Brain microvascular endothelial cell (primary cell): ENCODE measurements around the gene ZG16.
"Not testable (repeated sequence)": the region's sequence is repeated elsewhere in the genome, so short reads cannot be mapped to it uniquely, and the experiment has no call there.

ENCODE experiments used
- DNase-seq: peaks from one replicate; pipeline ENCODE4 v3.0.0-alpha.2; 2020
- H3K27ac ChIP-seq: fragments of 250-450 bp; sonication (Bioruptor Pico); 2 replicates; pipeline ENCODE4 v1.5.1; 2020; ENCODE audit warnings: mild to moderate bottlenecking, moderate library complexity
- H3K27me3 ChIP-seq: fragments of 250-450 bp; sonication (Bioruptor Pico); replicated peaks from 2 replicates; pipeline ENCODE4 v1.5.1; 2020; ENCODE audit warnings: mild to moderate bottlenecking
- H3K36me3 ChIP-seq: fragments of 250-450 bp; sonication (Bioruptor Pico); replicated peaks from 2 replicates; pipeline ENCODE4 v1.5.1; 2020; ENCODE audit warnings: mild to moderate bottlenecking
- H3K4me3 ChIP-seq: 2 replicates; pipeline ENCODE4 v1.5.1; 2011; ENCODE audit warnings: low read depth, mild to moderate bottlenecking, control low read depth, low read length, moderate library complexity
- CTCF ChIP-seq: IDR thresholded peaks from 2 replicates; pipeline ENCODE4 v1.5.1; 2011; ENCODE audit warnings: low read depth, mild to moderate bottlenecking, moderate library complexity, low read length, control low read depth, inconsistent platforms; ENCODE audit errors: missing control alignments
- in situ Hi-C: cut with HindIII; loops from 2 replicates; pipeline ENCODE4 v1.10.0; 2017; ENCODE audit warnings: low sequenced_read_pairs, low pct_ligation_motif_present

ZG16 gene

DNA sequence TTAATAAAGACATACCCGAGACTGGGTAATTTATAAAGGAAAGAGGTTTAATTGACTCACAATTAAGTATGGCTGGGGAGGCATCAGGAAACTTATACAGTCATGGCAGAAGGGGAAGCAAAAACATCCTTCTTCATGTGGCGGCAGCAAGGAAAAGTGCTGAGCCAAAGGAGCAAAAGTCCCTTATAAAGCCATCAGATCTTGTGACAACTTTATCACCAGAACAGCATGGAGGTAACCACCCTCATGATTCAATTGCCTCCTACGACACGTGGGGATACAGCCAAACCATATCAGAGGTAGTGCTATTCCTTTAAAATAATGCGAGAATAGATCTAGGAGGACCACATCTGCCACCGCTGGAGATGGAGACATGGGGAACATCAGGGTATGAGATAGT, 41.3 kb upstream of the ZG16 start:
- no peaks in the 10 kb centered on the region for H3K36me3 ChIP-seq
- H3K27ac ChIP-seq: no peak overlapping the region
- peaks cover 3% of the 10 kb centered on the region for H3K27me3 ChIP-seq
- H3K4me3 ChIP-seq: no peak overlapping the region
- in situ Hi-C loops: no loop called here
- no peak for DNase-seq
- no peak for TF ChIP-seq CTCF

DNA sequence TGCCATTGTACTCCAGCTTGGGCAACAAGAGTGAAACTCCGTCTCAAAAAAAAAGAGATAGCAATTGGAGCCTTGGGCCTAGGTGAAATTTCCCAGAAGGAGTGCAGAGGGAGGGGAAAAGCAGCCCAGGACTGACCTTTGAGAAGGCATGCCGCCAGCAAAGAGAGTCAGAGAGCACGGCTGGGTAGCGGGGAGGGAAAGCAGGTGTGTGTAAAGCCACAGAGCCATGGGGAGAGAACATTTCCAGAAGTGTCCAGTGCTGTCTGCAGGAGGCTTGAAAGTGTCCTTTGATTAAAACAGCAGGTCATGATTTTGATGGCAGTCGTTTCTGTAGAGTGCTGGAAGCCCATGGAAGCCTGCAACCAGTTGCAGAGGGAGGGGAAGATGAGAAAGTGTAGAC, 40.3 kb upstream of the ZG16 start:
- Histone ChIP-seq H3K4me3 (no peak overlapping the region), H3K36me3 (no peaks in the 10 kb centered on the region), H3K27me3 (peaks cover 3% of the 10 kb centered on the region), H3K27ac (no peak overlapping the region)
- TF ChIP-seq CTCF: no peak
- no peak for DNase-seq
- in situ Hi-C loops: no loop called here

- no peak for DNase-seq
- no peak overlapping the region for H3K4me3 ChIP-seq
- no peaks in the 10 kb centered on the region for H3K36me3 ChIP-seq
- H3K27ac ChIP-seq: no peak overlapping the region
- in situ Hi-C loops: no loop called here
- H3K27me3 ChIP-seq: peaks cover 3% of the 10 kb centered on the region
- no peak for TF ChIP-seq CTCF
Measured at GRCh38 chr16:29738514-29738913, 39.5 kb upstream of the ZG16 start.

DNA sequence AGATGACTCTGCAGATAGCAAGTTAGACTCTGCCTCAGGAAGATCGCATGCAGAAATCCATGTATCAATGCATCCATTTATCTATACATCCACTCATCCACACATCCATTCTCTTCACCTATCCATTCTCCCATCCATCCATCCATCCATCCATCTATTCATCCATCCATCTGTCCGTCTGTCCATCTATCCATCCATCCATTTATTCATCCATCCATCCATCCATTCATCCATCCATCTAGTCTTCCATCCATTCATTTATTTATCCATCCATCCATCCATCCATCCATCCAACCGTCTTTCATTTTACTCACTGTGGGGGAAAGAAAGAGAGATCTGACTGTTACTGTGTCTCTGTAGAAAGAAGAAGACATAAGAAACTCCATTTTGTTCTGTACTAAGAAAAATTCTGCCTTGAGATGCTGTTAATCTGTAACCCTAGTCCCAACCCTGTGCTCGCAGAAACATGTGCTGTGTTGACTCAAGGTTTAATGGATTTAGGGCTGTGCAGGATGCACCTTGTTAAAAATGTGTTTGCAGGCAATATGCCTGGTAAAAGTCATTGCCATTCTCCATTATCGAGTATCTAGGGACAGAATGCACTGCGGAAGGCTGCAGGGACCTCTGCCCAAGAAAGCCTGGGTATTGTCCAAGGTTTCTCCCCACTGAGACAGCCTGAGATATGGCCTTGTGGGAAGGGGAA, 38.0 kb upstream of the ZG16 start:
- H3K36me3 ChIP-seq, in situ Hi-C loops, H3K27me3 ChIP-seq, DNase-seq, H3K27ac ChIP-seq, H3K4me3 ChIP-seq: not testable (repeated sequence)

DNA sequence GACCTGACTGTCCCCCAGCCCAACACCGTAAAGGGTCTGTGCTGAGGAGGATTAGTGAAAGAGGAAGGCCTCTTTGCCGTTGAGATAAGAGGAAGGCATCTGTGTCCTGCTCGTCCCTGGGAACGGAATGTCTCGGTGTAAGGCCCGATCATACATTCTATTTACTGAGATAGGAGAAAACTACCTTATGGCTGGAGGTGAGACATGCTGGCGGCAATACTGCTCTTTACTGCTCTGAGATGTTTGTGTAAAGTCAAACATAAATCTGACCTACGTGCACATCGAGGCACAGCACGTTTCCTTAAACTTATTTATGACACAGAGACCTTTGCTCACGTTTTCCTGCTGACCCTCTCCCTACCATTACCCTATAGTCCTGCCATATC, 37.4 kb upstream of the ZG16 start:
- H3K27ac ChIP-seq, H3K36me3 ChIP-seq, H3K27me3 ChIP-seq, DNase-seq, H3K4me3 ChIP-seq, in situ Hi-C loops: not testable (repeated sequence)

DNA sequence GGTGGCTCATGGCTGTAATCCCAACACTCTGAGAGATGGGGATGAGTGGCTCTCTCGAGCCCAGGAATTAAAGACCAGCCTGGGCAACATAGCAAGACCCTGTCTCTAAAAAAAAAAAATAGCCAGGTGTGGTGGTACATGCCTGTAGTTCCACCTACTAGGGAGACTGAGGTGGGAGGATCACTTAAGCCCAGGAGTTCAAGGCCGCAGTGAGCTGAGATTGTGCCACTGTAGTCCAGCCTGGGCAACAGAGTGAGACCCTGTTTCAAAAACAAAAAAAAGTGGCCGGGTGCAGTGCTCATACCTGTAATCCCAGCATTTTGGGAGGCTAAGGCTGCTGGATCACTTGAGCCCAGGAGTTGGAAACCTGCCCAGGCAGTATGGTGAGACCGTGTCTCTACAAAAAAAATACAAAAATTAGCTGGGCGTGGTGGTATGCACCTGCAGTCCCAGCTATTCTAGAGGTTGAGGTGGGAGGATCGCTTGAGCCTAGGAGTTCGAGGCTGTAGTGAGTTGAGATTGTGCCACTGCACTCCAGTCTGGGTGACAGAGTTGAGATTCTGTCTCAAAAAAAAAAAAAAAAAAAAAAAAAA, 35.3 kb upstream of the ZG16 start:
- Histone ChIP-seq H3K27me3 (peaks cover 3% of the 10 kb centered on the region), H3K4me3 (no peak overlapping the region), H3K36me3 (no peaks in the 10 kb centered on the region), H3K27ac (no peak overlapping the region)
- in situ Hi-C loops: no loop called here
- no peak for TF ChIP-seq CTCF
- DNase-seq: no peak

- H3K27ac ChIP-seq: no peak overlapping the region
- no peak overlapping the region for H3K4me3 ChIP-seq
- DNase-seq: no peak
- TF ChIP-seq CTCF: no peak
- H3K36me3 ChIP-seq: no peaks in the 10 kb centered on the region
- in situ Hi-C loops: no loop called here
- peaks cover 3% of the 10 kb centered on the region for H3K27me3 ChIP-seq
Measured at GRCh38 chr16:29743475-29743826, 34.6 kb upstream of the ZG16 start.
